ENCODE measurements around the gene SGCE.

SGCE gene

DNA sequence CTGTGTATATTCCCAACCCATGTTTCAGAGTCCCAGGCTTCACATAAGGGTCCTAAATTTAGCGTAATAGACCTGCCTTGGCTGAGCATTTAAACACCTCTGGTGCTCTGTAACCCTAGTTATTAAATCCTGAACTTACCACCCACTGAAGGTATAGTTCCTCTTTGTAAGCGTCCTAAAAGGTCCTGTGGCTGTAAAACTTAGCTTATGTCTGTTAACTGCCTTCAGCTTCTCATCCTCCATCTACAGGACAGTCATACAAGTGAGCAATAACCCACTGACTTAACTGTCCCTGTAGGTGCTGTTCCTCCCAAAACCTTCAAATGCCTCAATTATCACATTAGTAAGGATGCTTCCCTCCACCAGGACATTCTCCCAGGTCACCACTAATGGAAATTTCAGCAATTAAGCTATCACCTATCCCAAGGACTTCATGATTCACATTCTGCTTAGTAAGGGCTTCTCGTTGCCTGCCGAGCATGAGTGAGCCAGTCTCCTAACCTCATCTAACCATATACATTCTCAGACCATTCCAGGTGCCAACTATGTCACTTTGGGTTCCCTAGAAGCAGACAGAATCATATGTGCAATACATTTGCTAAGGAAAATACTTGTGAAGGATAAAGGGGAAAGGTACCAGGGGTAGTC is 90.6 kb downstream of the SGCE start:
- no peak for DNase-seq (ENCODE audit: low spot score)

GRCh38 chr7:94562525-94562924 is 93.4 kb downstream of the SGCE start:
- DNase-seq (ENCODE audit: low spot score) = no peak

DNA sequence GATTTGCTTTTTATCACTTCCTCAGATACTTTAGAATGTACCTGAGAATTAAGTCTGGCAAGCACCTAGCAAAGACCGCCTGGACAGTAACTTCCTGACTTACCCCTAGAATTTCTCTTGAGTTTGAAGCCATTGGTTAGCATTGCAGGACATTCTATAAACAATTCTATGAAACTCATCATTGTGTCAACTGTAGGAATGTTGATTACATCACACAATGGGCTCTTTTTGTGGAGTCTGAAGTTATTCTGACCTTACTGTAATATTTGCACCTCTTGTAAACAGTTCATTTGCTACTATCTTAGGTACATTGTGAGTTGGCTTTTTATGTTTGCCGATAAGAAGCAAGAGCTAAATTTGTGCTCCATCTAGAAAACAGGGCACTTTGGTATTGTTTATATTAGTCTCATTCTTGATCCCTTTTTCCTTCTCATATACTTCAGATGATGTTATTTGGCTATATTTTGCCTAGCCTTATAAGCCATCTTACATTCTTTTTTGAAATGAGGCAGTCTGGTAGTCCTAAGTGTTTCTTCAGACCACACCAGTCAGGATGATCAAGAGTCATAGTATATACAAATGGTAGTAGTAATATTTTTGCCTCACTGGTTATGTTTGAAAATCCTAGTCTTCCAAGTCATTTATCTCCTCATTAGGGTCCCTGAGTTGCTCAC is 94.0 kb downstream of the SGCE start:
- peak; percentile 1 for DNase-seq (ENCODE audit: low spot score)

- DNase-seq (ENCODE audit: low spot score) = no peak
These were observed 96.0 kb downstream of the SGCE start for GRCh38 chr7:94559972-94560371.

DNA sequence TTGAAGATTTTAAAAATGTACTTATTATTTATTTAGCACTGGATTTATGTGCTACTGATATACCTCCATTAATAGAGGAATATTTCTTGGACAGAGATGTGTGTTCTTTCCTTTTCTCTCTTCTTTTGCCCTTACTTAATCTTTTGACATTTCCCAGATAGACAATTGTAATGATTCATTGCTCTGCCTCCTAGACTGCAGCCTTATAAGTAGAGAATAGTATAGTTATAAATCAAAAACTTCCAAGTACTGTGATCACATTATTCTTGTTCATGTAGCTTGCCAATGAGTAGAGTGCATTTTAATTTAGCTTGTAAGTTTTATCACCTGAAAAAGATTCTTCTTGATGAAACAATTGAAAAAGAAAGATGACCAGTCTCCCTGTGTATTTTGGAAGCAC is 98.7 kb downstream of the SGCE start:
- no peak for DNase-seq (ENCODE audit: low spot score)

DNA sequence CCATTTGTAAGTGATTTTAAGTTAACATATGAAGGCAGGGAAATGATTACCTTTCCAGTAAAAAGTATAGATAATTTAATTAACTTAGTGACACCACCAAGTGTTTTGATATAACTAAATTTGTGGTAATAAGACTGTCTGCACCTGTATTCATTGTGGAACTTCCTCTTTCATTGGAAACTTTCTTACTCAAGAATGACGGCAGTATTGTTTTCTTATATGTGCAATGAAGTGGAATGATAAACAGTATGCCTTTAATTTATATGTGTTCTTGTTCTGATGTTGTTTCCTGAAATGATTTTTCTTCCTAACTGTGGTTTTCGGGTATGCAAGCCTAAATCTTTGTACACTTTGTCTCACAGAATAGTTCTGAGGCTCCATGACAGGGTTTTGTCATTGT is 99.9 kb downstream of the SGCE start:
- DNase-seq (ENCODE audit: low spot score) = no peak

DNA sequence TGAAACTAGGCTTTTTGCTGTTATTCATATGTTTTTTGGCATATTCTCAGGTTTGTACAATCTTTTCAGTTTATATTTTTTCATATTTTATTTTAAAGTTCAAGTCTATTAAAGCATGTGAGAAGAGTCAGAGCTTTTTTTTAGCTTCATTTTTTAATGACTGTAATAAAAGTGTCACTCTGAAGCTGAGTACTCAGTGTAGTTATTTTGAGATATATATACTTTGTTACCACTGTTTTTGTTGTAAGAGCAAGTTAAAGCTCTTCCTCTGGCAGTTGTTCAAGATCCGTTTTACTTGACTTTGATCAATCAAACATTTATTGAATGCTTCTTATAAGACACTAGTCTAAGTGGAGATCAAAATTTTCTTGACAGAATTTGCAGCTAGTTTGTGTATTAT is 108.8 kb downstream of the SGCE start:
- no peak for DNase-seq (ENCODE audit: low spot score)

DNA sequence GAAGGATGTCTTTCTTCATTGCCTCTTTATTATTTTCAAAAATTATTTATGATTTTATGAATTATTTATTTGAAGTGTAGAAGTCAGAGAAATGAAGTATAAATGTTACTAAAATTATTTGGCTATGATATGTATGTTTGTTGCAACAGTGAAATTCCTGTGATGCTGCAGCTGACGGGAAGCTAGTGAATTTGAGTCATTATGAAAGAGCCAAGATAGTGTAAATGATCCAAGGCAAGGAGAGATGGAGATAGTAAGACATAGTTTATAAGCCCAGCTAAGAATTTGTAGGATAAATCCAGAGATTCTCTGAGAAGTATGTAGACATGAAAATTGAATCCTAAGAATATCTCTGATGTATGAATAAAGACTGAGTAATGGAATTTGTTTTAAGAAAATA is 115.5 kb downstream of the SGCE start:
- no peak for DNase-seq (ENCODE audit: low spot score)

Data from hepatic stellate cell (primary cell).